SK-N-SH treated with all-trans-retinoic acid at 6 μM for 48 hours (cell line): Measurements from ENCODE around the gene TSC22D1.

ENCODE experiments used
- ATAC-seq: fragments of 200-7000 bp; cut with Tn5 transposase; 3 replicates; pipeline ENCODE4 v1.9.1; 2020; ENCODE audit warnings: mild to moderate bottlenecking, moderate library complexity
- ARNTL ChIP-seq: fragments of 450-650 bp; formaldehyde crosslinking; IDR thresholded peaks from 2 replicates; pipeline ENCODE4 v1.5.0; 2020; ENCODE audit warnings: low read depth, mild to moderate bottlenecking, moderate library complexity, borderline replicate concordance
- BACH2 ChIP-seq: fragments of 250-450 bp; sonication (Bioruptor Pico); IDR thresholded peaks from 2 replicates; pipeline ENCODE4 v1.9.0; 2021; ENCODE audit warnings: mild to moderate bottlenecking, borderline replicate concordance
- CSDC2 ChIP-seq: fragments of 250-450 bp; sonication (Bioruptor Pico); IDR thresholded peaks from 2 replicates; pipeline ENCODE4 v1.5.0; 2020; ENCODE audit warnings: mild to moderate bottlenecking, moderate library complexity
- ESRRG ChIP-seq: fragments of 250-450 bp; sonication (Bioruptor Pico); IDR thresholded peaks from 2 replicates; pipeline ENCODE4 v1.6.1; 2021; ENCODE audit warnings: mild to moderate bottlenecking
- ISL1 ChIP-seq: fragments of 250-450 bp; sonication (Bioruptor Pico); IDR thresholded peaks from 2 replicates; pipeline ENCODE4 v2.1.2; 2022; ENCODE audit warnings: mild to moderate bottlenecking, moderate library complexity
- OSR1 ChIP-seq: fragments of 250-450 bp; sonication (Bioruptor Pico); IDR thresholded peaks from 2 replicates; pipeline ENCODE4 v1.8.0; 2022; ENCODE audit warnings: moderate library complexity, mild to moderate bottlenecking, inconsistent platforms
- PPARA ChIP-seq: fragments of 250-450 bp; sonication (Bioruptor Pico); IDR thresholded peaks from 2 replicates; pipeline ENCODE4 v1.5.0; 2020; ENCODE audit warnings: mild to moderate bottlenecking, borderline replicate concordance
- TCF4 ChIP-seq: fragments of 250-450 bp; sonication (Bioruptor Pico); IDR thresholded peaks from 2 replicates; pipeline ENCODE4 v1.8.0; 2021; ENCODE audit warnings: mild to moderate bottlenecking, moderate library complexity, borderline replicate concordance
- TOX ChIP-seq: fragments of 250-450 bp; sonication (Bioruptor Pico); IDR thresholded peaks from 2 replicates; pipeline ENCODE4 v1.8.0; 2021; ENCODE audit warnings: mild to moderate bottlenecking, moderate library complexity, borderline replicate concordance
- ZC3H10 ChIP-seq: fragments of 250-450 bp; sonication (Bioruptor Pico); IDR thresholded peaks from 2 replicates; pipeline ENCODE4 v1.5.1; 2021; ENCODE audit warnings: mild to moderate bottlenecking, moderate library complexity
- ZFP3 ChIP-seq: fragments of 250-450 bp; sonication (Bioruptor Pico); IDR thresholded peaks from 2 replicates; pipeline ENCODE4 v1.5.0; 2020; ENCODE audit warnings: mild to moderate bottlenecking, moderate library complexity
- ZFP30 ChIP-seq: fragments of 450-650 bp; formaldehyde crosslinking; IDR thresholded peaks from 2 replicates; pipeline ENCODE4 v1.5.0; 2022; ENCODE audit warnings: mild to moderate bottlenecking, moderate library complexity
- ZNF565 ChIP-seq: fragments of 450-650 bp; formaldehyde crosslinking; conservative IDR thresholded peaks from 2 replicates; pipeline ENCODE4 v1.5.0; 2020; ENCODE audit warnings: low read depth, mild to moderate bottlenecking, moderate library complexity
- ZNF70 ChIP-seq: fragments of 450-650 bp; formaldehyde crosslinking; IDR thresholded peaks from 2 replicates; pipeline ENCODE4 v1.5.0; 2020; ENCODE audit warnings: mild to moderate bottlenecking, moderate library complexity
- ZNF8 ChIP-seq: fragments of 450-650 bp; formaldehyde crosslinking; IDR thresholded peaks from 2 replicates; pipeline ENCODE4 v1.5.0; 2020; ENCODE audit warnings: mild to moderate bottlenecking, moderate library complexity
- TF ChIP-seq, protein P1 (sequence below): fragments of 250-450 bp; sonication (Bioruptor Pico); IDR thresholded peaks from 2 replicates; pipeline ENCODE4 v1.8.0; 2020; ENCODE audit warnings: mild to moderate bottlenecking, moderate library complexity, borderline replicate concordance
- TF ChIP-seq, protein P2 (sequence below): fragments of 250-450 bp; sonication (Bioruptor Pico); IDR thresholded peaks from 2 replicates; pipeline ENCODE4 v1.5.0; 2020; ENCODE audit warnings: mild to moderate bottlenecking, moderate library complexity
- TF ChIP-seq, protein P3 (sequence below): fragments of 250-450 bp; sonication (Bioruptor Pico); IDR thresholded peaks from 2 replicates; pipeline ENCODE4 v1.5.1; 2021; ENCODE audit warnings: mild to moderate bottlenecking, moderate library complexity
- TF ChIP-seq, protein P4 (sequence below): fragments of 250-450 bp; sonication (Bioruptor Pico); IDR thresholded peaks from 2 replicates; pipeline ENCODE4 v1.5.1; 2020; ENCODE audit warnings: low read depth, mild to moderate bottlenecking, moderate library complexity

The TSC22D1 gene

DNA sequence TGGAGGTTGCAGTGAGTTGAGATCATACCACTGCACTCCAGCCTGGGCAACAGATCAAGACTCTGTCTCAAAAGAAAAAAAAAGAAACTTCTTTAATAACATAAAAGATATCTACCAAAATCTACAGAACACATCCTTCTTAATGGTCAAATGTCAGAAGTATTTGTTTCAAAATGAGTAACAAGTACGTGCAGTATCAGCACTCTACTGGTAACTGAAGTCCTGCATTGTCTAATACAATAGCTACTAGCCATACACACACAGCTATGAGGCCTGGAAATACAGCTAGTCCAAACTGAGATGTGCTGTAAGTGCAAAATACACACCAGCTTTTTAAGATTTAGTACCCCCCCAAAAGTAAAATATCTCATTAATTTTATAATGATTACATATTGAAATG lies 88.1 kb downstream of the TSC22D1 start:
- no peak for ATAC-seq
- TF ChIP-seq TOX (CRISPR knock-in tag) (no peak), ZNF8 (CRISPR knock-in tag) (no peak), CSDC2 (CRISPR knock-in tag) (no peak), ZNF565 (CRISPR knock-in tag) (no peak), ZFP3 (CRISPR knock-in tag) (no peak), ZNF70 (CRISPR knock-in tag) (no peak), ESRRG (CRISPR knock-in tag) (no peak), BACH2 (CRISPR knock-in tag) (no peak), ISL1 (no peak), OSR1 (CRISPR knock-in tag) (no peak)
- TF ChIP-seq, protein P1, sequence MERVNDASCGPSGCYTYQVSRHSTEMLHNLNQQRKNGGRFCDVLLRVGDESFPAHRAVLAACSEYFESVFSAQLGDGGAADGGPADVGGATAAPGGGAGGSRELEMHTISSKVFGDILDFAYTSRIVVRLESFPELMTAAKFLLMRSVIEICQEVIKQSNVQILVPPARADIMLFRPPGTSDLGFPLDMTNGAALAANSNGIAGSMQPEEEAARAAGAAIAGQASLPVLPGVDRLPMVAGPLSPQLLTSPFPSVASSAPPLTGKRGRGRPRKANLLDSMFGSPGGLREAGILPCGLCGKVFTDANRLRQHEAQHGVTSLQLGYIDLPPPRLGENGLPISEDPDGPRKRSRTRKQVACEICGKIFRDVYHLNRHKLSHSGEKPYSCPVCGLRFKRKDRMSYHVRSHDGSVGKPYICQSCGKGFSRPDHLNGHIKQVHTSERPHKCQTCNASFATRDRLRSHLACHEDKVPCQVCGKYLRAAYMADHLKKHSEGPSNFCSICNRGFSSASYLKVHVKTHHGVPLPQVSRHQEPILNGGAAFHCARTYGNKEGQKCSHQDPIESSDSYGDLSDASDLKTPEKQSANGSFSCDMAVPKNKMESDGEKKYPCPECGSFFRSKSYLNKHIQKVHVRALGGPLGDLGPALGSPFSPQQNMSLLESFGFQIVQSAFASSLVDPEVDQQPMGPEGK = no peak
- TF ChIP-seq, protein P2, sequence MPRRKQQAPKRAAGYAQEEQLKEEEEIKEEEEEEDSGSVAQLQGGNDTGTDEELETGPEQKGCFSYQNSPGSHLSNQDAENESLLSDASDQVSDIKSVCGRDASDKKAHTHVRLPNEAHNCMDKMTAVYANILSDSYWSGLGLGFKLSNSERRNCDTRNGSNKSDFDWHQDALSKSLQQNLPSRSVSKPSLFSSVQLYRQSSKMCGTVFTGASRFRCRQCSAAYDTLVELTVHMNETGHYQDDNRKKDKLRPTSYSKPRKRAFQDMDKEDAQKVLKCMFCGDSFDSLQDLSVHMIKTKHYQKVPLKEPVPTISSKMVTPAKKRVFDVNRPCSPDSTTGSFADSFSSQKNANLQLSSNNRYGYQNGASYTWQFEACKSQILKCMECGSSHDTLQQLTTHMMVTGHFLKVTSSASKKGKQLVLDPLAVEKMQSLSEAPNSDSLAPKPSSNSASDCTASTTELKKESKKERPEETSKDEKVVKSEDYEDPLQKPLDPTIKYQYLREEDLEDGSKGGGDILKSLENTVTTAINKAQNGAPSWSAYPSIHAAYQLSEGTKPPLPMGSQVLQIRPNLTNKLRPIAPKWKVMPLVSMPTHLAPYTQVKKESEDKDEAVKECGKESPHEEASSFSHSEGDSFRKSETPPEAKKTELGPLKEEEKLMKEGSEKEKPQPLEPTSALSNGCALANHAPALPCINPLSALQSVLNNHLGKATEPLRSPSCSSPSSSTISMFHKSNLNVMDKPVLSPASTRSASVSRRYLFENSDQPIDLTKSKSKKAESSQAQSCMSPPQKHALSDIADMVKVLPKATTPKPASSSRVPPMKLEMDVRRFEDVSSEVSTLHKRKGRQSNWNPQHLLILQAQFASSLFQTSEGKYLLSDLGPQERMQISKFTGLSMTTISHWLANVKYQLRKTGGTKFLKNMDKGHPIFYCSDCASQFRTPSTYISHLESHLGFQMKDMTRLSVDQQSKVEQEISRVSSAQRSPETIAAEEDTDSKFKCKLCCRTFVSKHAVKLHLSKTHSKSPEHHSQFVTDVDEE = no peak

DNA sequence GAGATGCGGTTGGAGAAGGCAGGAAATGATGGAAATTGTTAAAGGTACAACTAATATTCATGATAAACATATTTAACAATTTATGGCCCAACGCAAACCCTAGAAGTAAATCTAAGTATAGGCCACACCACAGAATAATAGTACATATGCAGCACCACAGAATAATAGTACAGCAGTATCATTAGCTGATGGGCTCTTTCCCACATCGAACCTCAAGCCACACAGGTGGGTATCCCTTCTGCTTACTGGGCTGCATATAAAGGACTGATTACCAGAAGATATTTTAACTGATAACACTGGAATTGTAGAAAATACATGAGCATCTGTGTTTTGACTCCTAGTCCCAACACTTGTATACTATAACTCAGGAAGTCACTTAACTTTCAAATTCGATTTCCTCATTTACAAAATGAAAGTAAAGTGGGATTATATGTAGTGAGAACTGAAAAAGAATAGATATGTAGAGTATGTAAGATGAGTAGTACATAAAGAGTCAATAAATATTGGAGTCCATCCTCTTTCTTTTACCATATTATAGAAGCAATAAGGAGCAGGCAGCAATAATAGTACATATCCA lies 91.5 kb downstream of the TSC22D1 start:
- TF ChIP-seq TCF4 (CRISPR knock-in tag) = no peak
- TF ChIP-seq, protein P1 = no peak
- no peak for TF ChIP-seq ESRRG (CRISPR knock-in tag)

DNA sequence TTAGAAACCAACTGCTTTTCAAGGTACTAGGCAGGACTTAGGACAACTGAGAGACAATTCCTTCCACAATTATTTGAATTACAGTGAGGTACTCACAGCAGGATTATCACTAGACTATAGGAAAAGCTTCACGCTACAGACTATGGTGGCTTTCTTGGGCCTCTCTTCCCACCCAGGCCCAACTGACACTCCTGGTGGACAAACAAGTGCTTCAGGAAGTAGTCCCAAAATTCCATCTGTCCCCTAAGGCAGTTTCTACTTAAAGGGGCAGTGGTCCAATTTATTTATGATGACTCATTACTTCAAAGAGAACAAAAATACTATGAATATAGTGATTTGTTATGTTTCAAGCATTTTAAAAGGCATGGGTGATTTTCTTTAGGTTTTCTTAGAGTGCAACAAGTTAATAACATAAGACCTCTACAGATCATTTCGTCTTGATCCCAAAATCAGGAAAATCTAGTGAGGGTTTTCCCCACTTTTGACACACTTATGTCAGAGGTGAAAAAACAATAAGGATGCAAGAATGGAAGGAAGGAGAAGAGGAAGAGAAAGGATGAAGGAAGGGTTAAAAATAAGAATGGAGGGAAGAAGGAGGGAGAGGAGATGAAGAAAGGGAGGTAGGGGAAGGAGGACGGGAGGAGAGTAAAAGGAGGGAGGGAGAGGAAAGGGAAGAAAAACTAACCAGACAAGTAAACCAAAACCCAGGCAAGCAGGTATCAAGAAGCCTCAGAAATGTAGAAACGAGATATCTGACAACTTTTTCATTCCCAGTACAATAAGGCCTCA lies 101.8 kb downstream of the TSC22D1 start:
- ATAC-seq = peak; percentile 13; the same call in 1 of the 3 replicates
- TF ChIP-seq ESRRG (CRISPR knock-in tag) (no peak), ARNTL (CRISPR knock-in tag) (no peak), ZFP30 (CRISPR knock-in tag) (no peak), ZNF70 (CRISPR knock-in tag) (no peak), PPARA (CRISPR knock-in tag) (no peak)
- TF ChIP-seq, protein P3, sequence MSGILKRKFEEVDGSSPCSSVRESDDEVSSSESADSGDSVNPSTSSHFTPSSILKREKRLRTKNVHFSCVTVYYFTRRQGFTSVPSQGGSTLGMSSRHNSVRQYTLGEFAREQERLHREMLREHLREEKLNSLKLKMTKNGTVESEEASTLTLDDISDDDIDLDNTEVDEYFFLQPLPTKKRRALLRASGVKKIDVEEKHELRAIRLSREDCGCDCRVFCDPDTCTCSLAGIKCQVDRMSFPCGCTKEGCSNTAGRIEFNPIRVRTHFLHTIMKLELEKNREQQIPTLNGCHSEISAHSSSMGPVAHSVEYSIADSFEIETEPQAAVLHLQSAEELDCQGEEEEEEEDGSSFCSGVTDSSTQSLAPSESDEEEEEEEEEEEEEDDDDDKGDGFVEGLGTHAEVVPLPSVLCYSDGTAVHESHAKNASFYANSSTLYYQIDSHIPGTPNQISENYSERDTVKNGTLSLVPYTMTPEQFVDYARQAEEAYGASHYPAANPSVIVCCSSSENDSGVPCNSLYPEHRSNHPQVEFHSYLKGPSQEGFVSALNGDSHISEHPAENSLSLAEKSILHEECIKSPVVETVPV = no peak
- TF ChIP-seq, protein P4, sequence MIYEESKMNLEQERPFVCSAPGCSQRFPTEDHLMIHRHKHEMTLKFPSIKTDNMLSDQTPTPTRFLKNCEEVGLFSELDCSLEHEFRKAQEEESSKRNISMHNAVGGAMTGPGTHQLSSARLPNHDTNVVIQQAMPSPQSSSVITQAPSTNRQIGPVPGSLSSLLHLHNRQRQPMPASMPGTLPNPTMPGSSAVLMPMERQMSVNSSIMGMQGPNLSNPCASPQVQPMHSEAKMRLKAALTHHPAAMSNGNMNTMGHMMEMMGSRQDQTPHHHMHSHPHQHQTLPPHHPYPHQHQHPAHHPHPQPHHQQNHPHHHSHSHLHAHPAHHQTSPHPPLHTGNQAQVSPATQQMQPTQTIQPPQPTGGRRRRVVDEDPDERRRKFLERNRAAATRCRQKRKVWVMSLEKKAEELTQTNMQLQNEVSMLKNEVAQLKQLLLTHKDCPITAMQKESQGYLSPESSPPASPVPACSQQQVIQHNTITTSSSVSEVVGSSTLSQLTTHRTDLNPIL (CRISPR knock-in tag) = no peak

More for the DNA sequence above, 91.5 kb downstream of the TSC22D1 start:
- ATAC-seq = peak; percentile 20; the same call in 1 of the 3 replicates

DNA sequence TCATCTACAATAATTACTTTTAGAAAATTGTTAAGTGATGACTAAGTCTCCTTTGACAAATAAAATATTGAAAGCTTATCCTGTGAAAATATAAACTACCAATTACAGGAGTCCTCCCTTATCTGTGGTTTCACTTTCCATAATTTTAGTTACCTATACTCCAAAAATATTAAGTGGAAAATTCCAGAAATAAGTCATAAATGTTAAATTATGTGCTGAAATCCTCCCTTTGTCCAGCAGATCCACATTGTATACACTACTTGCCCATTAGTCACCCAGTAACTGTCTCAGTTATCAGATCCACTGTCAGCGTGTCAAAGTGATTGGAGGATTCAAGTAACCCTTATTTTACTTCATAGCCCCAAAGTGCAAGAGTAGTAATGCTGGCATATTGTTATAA lies 104.4 kb downstream of the TSC22D1 start:
- TF ChIP-seq, protein P4 (CRISPR knock-in tag) = 0 out of 2 replicates have a peak, but pooled peaks have one; percentile 48
- TF ChIP-seq, protein P2 = no peak
- TF ChIP-seq ISL1 (peak; percentile 95), ZC3H10 (CRISPR knock-in tag) (no peak)

More for the DNA sequence above, 104.4 kb downstream of the TSC22D1 start:
- ATAC-seq = peak; percentile 78
